GM15510 (cell line): ENCODE measurements around the gene OLIG1.

Experiments
- POLR2A ChIP-seq: IDR thresholded peaks from 3 replicates; pipeline ENCODE4 v1.6.1; 2011; ENCODE audit warnings: borderline replicate concordance; ENCODE audit not compliant: insufficient read length; ENCODE audit errors: extremely low read depth

OLIG1 gene

DNA sequence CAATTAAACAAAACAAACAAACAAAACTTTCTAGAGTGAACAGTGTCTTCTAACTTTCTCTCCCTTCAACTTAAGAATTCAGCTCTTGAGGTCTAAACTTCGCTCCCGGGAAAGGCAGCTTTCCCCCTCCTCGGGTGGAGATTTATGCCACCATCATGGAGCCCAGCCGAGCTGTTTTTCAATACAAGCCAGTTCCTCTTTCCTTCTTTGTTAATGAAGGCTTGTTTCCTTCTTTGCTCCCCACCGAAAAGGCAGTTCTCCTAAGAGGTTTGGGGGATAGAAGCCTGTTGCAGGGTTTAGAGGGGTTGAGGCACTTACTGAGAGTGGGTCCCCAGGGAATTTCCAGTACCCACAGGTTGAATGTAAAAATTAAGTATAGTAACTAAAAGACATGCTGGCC, 26.5 kb downstream of the OLIG1 start:
- no peak for TF ChIP-seq POLR2A

DNA sequence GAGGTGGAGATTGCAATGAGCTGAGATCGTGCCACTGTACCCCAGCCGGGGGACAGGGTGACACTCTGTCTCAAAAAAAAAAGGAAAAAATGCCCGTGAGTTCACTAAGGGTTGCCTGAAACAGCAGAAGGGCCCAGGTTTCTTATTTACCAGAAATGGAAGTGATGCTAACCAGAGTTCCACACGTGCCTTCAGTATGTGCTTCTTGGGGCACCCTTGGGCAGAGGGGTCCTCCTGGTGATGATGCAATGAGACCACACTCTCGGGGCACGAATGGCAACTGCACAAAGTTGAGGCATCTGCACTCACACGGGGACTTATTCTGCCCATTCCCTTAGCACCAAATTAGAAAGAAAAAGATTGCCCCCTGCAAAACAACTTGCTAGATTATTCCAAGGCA, 29.2 kb downstream of the OLIG1 start:
- no peak for TF ChIP-seq POLR2A

- TF ChIP-seq POLR2A, result no peak
Measured at GRCh38 chr21:33101300-33101911, 31.5 kb downstream of the OLIG1 start.

DNA sequence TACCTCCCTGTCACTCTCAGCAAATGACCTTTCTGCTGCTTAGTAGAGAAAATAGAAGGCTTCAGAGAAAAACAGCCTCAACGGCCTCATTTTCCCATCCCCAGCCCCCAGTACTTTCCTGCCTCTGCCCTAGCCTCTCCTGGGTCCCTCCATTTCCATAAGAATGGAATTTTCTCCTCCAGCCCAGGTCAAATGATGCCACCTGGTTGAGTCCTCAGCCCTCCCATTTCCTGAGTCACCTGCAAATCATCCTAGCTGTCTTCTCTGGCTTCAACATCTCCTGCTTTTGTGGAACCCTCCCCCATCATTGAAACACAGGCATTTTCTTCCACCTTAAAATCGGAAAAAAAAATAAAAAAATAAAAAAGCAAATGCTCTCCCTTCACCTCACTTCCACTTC, 35.1 kb downstream of the OLIG1 start:
- TF ChIP-seq POLR2A, result no peak

DNA sequence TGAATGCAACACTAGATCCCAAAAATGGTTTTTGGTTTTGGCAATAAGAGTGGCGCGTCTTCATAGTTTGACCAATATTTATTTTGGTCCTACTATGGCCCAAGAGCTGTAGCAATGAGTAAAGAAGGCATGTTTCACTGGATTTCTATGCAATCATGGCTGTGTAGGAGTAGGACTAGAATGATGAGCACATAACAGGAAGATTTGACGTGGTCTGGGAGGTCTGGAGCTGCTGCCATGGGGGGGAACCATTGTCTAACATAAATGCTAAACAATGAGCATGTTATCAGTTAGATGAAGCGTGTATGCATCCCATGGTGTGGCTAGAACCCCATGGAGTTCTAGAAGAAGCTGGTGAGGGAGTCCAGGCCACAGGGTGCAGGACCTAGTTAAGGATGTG, 38.3 kb downstream of the OLIG1 start:
- no peak for TF ChIP-seq POLR2A

- TF ChIP-seq POLR2A, result no peak
Measured at GRCh38 chr21:33109574-33110339, 39.8 kb downstream of the OLIG1 start.

GRCh38 chr21:33110340-33110715, 40.4 kb downstream of the OLIG1 start:
- TF ChIP-seq POLR2A, result no peak

GRCh38 chr21:33111577-33111976, 41.6 kb downstream of the OLIG1 start:
- TF ChIP-seq POLR2A, result no peak

DNA sequence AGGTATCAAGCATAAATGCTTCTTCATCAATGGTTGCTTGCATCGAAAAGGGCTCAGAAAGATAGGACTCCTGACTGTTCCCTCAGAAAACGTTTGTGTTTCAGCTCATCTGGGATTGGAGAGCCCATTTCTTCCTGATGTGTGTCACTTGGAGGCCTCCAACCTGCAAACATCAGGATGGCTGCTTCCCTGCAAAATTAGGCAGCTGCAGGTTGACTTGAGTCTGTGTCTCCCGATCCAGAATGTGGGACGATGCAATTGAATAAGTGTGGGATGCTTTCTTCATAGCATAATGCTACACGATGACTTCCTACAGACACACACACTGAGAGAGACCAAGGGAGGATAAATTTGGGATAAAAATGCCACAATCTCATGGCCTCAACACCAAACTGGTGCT, 42.2 kb downstream of the OLIG1 start:
- TF ChIP-seq POLR2A, result no peak

GRCh38 chr21:33112681-33113080, 42.7 kb downstream of the OLIG1 start:
- no peak for TF ChIP-seq POLR2A

DNA sequence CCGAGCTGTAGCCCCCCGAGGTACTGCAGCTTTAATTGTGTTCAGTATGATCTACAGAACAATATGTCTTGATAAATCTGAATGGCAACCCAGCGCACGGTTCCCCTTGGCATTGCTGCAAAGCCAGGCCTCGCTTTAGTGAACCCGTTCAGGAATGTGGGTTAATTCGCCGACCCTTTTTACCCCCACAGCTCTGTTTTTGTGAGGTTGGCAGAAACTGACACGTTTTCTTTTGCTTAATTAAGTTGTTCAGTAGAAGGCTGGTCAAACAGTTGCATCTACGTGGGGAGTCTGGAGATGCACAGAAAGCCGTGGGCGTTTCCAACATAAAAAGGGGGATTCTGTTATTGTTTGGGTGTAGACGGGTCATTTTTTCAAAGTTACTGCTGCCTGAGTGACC, 43.2 kb downstream of the OLIG1 start:
- no peak for TF ChIP-seq POLR2A

GRCh38 chr21:33114276-33114675, 44.3 kb downstream of the OLIG1 start:
- no peak for TF ChIP-seq POLR2A

DNA sequence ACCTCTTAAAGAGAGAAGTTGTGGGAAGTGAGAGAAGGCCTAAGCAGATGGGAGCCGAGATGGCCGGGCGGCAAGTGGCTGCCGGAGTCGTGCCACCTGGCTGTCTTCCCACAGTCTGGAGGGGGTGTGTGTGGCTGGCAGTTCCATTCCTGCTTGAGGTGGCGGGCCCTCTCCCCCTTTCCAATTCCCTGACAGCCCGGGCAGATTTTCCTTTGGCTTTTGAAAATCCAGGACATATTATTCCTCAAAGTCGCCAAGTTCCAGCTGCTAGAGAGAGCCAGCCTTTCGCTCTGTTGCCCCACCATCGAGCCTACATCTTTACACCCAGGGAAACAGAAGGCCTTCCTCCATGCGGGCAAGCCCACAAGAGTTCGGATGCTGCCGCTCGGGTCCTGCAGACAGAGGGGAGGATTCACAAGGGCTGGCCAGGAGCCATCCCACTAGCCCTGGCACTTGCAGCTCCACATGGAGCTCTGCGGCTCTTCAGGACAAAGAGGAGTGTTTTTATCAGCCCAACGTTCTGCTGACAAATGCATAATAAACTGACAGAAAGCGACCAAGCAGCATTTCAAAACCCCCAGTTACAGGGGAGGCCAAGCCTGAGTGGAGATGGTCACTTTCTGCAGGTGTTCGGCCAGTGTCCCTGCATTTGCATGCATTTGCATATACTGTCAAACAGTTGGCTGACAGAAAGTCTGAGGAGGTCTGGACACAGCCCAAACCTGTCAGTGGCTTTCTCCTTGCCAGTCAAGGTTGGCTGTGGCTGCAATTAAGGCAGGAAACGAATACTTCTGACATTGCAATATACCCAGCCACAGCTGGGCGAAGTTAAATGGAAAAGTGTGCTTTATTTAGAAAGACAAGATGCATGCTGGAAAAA, 45.9 kb downstream of the OLIG1 start:
- no peak for TF ChIP-seq POLR2A

DNA sequence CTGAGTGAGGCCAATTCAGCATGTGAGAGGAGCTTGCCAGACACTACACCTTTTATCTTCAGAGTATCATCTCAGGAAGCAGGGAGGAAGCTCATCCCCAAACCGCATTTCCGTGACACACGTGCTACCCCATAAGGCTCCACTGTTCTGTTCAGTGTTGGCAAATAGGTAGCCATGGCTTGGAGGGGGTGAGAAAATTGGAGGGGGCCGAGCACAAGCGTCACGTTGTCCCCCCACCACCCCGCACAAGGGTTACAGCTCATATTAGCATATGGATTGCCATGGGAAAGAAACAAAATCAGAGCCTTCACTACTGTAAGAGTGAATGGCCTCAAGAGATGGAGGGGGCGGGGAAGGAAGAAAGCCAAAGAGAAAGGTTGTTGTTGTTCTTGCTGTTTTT, 46.7 kb downstream of the OLIG1 start:
- TF ChIP-seq POLR2A, result no peak

GRCh38 chr21:33117101-33117888, 47.4 kb downstream of the OLIG1 start:
- TF ChIP-seq POLR2A, result no peak
